Inflammatory macrophage treated with lipopolysaccharide for 1 hour (primary cell): ENCODE data around the gene TIMM10.
"Not testable (repeated sequence)": the region's sequence is repeated elsewhere in the genome, so short reads cannot be mapped to it uniquely, and the experiment has no call there.

Source experiments
- DNase-seq, 2 donors: peaks; one replicate each; pipeline ENCODE4 v3.0.0-alpha.2; 2020 to 2022

TIMM10 gene

DNA sequence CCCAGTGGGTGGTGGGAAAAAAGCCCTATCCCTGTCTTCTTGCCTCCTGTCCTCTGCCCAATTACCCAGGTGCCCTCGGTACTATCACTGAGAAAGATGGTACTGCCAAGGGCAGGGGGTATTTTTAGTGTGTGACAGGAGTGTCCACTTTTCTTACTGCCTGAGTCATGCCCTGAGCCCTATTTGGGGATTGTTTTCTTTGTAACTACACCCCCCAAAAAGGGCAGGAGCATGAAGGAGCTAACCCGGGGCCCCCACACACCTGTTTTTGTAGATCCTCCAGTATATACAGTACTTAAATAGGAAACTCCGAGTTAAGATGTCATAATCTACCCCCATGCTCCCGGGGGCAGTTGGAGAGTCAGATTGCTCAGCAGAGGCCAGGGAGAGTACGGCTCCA, 10.6 kb upstream of the TIMM10 start:
- no peak for DNase-seq

DNA sequence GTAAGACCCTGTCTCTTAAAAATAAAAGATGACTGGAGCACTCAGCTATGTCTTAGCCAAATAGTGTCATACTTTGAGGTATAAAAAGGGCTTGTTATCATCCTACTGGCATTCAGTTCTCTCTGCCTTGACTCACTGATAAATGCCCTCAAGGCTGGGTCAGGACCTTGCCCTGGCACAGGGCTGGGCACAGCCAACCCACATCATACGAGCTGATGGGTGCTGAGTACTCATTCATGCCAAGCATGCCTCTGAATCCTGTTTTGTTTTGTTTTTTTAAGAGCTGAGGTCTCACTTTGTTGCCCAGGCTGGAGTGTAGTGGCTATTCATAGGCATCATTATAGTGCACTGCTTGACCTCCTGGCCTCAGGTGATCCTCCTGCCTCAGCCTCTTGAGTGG, 8.8 kb upstream of the TIMM10 start:
- no peak for DNase-seq

DNA sequence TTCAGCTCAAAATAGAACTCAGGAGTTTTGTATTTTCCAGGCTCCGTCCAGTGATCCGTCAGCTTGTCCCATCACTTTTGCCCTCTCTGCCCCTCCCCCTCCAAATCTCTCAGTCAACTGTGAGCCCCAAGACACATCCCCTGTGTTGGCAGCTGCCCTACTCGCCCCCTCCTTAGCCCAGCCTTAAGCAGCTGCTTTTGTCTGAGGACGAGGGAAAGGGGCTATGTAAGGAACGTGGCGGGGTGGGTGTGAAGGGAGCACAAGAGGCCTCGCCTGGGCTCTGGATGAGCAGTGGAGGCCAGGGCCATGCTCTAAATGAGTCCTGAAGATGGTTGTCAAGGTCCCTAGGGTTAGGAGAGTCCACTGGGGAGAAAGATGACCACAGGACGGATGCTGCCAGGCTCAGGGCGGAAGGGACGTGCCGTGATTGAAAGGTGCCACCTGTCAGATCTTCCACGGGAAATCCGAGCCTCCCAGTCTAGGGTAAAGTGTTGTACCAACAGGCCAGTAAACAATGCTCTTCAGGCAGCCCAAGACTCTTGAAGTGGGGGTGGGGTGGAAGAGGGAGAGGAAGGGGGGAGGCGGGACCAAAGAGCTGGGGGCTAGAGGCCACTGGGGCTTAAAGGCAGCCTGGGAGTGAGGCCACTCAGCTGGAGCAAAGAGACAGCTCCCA, 6.5 kb upstream of the TIMM10 start, which contains the start of gene SMTNL1:
TSS of gene SMTNL1 (plus strand) at position 649 of the 673 bp plus-strand sequence. CDS start 5,048 bp downstream, outside the sequence.
- no peak for DNase-seq

DNA sequence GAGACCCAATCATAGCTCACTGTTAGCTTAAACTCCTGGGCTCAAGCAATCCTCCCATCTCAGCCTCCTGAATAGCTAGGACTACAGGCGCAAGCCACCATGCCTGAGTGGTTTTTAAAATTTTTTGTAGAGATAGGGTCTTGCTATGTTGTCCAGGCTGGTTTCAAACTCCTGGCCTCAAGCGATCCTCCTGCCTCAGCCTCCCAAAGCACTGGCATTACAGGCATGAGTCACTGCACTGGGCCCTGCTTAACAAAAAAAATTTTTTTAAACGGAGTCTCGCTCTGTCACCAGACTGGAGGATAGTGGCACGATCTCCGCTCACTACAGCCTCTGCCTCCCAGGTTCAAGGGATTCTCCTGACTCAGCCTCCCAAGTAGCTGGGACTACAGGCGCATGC, 3.9 kb upstream of the TIMM10 start:
- not testable (repeated sequence) for DNase-seq

DNA sequence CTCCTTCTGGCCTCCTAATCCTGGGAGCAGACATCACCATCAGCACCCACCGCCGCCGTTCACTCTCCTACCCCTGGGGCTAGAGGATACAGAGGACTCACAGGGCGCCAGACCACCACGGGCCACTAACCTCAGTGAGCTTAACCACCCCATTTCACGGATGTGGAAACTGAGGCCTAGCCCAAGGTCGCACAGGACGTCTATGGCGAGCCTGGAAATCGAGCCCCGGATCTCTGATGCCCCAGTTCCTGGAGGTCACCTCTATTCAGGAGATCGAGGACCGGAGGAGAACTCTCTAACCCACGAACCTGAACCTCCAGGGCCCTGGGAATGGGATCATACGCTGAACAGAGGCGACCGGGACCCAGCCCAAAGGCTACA, 349 bp downstream of the TIMM10 start:
- no peak for DNase-seq

DNA sequence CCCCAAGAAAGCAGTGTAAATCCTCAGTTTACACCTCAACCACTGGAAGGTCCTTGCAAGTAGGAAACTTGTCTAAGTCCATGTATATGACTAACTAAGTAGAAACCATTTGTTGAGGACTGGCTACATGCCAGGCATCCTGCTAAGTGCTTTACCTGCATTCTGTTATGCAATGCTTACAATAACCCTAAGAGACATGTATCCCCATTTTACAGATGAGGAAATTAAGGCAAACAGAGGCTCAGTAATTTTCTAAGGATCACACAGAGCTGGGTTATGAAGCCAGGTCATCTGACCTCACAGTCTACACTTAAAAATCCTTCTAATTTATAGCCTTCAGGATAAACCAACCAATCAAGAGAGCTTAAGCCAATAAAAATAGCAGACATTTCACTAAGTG, 1.5 kb downstream of the TIMM10 start:
- DNase-seq = no peak

DNA sequence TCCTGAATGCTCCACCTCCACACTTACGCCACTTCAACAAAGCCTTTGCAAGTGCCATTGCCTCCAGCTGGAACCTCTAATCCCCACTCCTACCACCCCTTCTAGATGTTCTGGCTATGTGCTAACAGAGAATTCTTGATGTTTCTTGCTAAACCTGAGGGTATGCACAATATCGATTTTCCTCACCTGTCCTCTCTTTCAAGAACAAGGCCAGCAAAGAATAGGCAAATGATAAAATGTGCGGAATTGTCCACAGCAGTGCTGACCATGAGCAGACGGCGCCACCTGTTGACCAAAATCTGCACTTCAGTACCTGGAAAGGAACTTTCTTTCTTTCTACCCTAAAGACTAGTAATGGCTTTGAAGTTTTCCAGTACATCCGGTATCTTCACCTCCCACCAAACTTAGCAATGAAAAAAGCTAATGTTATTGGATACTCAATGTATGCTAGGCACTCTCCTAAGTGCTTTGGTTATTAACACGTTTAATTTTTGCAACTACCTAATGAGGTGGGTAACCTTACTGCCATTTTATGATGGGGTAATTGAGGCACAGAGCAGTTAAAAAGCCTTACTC, 3.4 kb downstream of the TIMM10 start:
- DNase-seq = peak; percentile 19 to 84

DNA sequence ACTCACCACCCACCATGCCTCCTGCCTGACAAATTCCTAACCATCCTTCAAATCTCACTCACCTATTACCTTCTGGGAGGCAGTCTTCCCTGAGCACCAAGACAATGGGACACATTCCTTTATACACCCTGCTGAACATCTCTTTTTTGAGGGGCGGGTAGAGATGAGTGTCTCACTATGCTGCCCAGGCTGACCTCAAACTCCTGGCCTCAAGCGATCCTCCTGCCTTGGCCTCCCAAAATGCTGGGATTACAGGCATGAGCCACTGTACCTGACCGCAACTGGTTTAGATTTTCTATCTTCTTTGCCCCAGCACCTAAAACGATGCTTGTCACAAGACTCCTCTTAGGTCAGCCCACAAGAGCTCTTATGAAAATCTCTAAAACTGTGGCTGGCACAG, 7.1 kb downstream of the TIMM10 start:
- no peak for DNase-seq

DNA sequence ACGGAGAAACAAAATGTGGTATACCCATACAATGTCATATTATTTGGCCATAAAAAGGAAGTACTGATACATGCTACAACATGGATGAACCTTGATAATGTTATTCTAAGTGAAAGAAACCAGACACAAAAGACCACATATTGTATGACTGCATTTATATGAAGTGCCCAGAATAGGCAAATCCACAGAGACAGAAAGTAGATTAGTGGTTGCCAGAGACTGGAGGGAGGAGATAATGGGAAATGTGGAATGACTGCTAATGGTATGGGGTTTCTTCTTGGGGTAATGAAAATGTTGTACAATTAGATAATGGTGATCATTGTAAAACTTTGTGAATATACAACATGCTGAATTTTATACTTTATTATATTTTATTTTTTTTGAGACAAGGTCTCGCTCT, 9.4 kb downstream of the TIMM10 start:
- DNase-seq = no peak

DNA sequence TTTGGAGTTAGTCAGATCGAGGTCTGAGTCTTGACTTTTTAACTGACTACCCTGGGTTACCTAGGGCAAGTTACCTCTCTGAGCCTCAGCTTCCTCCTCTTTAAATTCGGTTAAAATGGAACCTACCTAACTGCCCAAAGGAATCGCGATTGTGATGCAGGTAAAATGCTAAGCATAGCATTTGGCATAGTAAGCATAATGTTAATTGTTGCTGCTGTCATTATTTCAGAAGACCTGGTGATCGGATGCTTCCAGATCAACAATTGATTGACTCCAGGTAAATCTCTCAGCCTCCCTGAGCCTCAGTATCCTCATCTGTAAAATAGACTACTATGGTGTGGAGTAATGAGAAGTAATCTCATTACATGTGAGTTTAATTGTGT, 14.5 kb downstream of the TIMM10 start:
- no peak for DNase-seq

DNA sequence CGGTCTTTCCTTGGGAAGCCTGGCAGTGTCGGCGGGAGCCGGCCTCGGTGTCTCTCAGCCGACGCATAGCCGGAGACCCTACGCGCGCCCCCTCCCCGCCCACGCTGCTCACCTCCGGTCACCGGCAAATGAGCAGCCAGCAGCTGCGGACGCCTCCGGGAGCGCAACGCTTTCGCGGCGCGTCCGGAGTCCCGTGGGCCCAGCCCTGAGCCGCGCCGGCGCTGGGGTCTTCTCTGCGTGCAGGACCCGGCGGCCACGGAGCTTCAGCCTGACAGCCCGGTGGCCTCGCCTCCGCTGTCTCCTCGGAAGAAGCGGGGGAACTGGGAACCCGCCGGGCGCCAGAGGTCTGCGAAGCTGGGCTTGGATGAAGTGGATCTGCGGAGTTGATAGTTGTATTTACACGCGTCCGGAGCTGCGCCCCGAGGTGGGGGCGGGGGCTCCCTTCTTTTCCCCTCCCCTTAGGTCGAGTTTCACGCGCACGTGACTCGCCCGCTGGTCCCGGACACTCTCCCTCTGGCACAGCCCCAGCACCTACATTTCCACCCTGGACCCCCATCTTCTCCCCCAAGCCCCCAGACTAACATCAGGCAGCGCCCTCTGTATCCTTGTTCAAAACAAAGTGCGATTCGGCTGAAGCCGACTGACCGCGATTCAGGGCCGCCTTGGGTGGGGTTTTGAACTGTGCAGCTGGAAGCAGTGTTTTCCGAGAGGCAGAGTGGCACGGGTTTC, 15.1 kb downstream of the TIMM10 start, which contains the start of gene SLC43A1:
TSS of gene SLC43A1 (minus strand) at position 371 of the 729 bp plus-strand sequence. CDS start 1,591 bp downstream, outside the sequence.
- no peak for DNase-seq

DNA sequence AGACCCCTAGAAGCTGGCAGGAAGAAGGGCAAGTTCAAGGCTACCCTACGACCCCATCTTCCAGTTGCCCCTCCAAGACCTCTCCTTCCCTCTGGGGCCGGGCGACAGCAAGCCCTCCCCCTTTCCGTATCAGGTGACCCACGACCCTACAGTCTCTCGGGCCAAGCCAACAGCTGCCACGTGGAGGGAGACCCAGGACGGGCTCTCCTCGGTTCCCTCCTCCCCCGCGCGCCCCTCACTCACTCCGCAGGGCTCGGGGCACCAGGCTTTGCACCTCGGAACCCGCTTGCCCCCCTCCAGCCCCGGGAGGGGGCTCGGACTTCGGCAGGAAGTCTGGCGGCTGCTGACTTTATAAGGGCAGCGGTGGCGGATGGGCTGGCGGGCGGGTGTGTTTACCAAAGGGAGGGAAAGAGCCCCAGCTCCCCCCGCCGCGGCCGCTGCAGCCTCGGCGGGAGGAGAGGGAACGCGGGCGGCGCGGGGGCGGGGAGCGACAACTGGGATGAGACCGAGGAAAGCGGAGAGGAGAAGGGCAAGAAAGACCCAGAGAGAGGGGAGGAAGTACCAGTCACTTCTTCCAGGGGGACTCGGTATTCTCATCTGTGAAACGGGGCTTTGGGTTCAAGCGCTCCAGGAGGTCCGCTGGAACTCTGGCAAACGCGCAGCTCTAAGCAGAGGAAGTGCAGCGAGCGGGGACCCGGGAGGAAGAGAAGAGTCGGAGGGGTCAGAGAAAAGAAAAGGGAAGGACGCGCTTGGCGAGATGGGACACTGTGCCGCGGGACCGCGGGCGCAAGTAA, 15.8 kb downstream of the TIMM10 start:
- DNase-seq = peak; percentile 8 to 37

DNA sequence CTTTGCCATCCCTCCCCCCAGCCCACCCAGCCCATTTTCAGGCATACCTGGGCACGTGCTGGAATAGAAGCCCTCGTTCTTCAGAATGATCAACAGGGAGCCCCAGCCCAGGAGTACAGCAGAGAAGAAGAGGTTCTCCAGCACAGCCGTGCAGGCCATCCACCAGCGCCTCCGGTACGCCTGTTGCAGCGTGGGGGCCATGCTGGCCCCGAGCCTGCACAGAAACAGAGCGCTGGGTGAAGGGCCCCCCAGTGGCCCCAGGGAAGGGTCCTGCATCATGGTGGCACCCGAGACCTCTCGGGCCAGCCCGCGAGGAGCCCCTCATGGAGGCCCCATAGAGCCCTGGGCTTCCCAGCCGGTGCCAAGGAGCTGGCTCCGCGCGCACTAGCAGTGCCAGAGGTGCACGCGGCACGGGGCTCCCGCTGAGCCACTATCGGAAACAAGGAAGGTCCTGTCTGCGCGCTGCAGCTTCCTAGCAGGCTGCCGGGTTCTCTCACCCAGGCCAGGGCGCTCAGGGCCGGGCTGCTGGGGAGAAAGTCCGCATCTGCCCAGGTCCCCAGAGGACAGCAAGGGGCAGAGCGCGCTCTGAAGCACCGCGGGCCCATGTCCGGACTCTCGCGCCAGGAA, 16.5 kb downstream of the TIMM10 start:
- no peak for DNase-seq

DNA sequence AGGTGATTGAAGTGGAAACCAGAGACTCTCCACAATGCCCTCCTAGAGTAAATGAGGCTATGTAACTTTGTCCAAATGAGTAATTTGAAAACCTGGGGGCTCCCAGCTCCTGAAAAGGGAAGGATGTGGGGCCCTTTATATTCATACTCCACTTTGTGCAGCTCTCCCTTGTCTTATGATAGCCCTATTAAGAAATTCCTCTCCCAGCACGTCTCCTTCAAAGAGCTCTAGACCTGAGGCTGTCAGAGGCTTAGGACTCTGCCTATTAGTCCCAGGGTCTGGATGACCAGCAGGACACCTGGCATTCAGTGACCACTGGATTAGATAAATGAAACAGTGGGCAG, 17.1 kb downstream of the TIMM10 start:
- DNase-seq = no peak

DNA sequence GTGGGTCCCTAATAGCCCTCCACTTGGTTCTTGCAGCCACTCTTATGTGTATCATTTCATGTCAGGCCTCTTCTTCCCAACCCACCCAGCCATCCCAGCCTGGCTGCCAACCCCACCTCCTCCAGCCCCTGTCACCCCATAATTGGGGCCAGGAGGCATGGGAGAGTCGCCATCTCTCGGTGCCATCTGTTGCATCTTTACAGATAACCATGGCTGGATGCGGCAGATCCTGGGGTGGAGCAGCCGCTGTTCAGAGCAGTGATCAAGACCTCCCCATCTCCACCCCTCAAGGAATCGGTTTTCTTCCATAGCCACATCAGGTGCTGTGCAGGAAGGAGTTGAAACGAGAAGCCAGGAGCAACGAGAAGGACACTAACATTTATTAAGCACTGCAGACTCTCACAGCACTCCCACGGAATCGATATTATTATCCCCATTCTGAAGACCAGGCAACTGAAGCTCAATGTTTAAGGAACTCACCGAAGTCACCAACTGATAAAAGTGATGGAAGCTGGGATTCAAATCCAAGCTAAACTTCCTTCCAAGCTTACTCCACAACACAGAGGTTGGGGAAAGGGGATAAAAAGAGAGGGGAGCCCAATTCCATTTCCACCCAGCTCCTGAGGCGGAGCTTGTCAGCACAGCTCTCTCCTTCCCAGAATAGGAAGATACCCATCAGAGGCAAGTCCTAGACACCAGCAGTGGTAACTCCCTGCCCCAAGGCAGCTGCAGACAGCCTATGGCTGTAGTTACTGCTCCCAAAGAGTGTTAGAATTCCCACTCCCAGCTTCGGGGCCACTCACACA, 17.7 kb downstream of the TIMM10 start:
- DNase-seq = no peak

DNA sequence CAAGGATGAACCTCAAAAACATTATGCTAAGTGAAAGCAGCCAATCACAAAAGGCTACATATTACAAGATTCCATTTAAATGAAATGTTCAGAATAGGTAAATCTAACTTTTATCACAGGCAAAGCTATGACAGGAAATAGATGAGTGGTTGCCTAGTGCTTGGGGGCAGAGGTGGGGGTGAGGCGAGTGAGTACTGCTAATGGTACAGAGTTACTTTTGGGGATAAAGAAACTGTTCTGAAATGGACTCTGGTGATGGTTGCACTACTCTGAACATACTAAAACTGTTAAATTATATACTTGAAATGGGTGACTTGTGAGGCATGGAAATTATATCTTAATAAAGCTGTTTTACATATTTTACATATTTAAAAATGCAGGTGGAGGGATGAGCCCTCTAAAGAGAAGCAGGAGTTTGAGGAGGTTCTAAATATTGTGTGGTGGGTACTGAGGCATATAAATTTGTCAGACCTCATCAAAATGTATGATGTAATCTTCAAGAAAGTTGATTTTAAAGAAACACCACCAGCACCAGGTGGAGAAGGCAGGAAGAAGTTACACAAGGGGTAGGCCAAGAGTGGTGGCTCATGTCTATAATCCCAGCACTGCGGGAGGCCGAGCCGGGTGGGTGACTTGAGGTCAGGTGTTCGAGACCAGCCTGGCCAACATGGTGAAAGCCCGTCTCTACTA, 18.7 kb downstream of the TIMM10 start:
- no peak for DNase-seq

DNA sequence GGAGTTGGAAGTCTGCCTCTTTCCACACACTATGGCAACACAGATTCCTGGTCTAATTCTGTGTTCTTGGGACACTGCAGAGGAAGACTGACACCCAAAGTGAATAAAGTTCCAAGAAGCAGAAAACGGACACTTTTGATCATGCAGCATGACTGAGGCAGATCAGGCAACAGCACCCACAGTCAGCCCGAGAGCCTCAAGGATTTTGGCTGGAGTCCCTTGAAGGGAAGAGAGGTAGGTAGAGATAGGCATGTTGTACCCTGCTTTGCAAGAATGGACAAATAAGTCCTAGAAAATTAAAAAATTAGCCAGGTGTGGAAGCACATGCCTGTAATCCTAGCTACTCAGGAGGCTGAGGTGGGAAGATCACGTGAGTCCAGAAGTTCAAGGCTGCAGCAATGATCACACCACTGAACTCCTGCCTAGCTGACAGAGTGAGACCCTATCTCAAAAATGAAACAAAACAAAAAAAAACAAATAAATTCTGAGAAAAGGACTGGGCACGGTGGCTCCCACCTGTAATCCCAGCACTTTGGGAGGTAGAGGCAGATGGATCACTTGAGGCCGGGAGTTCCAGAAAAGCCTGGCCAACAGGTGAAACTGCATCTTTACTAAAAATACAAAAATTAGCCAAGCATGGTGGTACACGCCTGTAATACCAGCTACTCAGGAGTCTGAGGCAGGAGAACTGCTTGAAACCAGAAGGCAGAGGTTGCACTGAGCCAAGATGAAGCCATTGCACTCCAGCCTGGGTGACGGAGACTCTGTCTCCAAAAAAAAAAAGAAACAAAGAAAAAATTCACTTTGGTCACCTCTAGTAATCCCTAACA, 22.0 kb downstream of the TIMM10 start:
- no peak for DNase-seq

DNA sequence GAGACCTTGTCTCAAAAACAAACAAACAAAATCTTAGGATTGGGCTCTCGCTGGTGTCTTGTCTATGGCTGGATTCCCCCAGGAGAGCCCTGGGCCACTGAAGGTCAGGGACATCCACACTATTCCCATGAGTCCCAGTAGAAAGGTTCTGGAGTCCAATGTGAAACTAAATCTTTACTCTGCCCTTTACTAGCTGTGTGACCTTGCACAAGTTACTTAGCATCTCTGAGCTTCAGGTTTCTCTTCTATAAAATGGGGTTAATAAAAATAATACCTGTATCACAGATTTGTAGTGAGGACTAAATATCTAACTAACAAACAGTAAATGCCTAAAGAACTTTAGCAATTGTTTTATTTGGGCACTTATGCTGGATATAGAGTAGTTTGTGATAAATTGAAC, 24.0 kb downstream of the TIMM10 start:
- DNase-seq = no peak

DNA sequence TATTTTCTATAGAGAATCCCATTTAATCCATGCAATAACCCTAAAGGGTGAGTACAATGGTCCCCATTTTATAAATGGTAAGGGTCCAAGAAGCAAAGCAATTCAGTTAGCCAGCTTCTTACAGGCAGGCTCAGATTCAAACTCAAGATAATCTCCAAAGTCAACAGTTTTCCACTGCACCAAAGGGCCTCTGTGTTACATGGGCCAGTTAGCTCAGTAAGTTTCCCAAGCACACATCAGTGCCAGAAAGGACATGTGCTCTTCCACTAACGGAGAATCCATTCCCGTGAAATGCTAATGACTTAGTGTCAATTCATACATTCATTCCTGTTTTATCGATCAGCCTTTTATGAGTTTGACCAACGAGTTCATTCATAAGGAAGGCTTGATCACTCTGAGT, 26.0 kb downstream of the TIMM10 start:
- DNase-seq = no peak

DNA sequence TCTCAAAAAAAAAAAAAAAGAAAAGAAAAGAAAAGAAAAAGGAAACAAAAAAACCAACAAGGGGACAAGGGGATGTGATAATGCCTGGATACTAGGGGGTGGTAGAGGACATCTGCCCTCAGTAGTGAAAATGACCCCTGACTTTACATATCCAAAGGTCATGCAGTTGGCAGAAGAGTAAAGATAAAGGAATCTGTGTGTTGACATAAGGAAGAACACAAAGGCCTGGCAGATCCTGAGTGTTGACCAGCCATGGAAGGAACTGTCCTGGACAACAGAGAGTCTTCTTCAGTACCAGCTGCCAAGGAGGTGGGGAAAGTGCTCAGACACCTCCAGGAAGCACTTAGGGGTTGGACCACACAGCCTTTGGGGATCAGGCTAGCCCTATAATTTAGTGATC, 27.7 kb downstream of the TIMM10 start:
- DNase-seq = no peak

DNA sequence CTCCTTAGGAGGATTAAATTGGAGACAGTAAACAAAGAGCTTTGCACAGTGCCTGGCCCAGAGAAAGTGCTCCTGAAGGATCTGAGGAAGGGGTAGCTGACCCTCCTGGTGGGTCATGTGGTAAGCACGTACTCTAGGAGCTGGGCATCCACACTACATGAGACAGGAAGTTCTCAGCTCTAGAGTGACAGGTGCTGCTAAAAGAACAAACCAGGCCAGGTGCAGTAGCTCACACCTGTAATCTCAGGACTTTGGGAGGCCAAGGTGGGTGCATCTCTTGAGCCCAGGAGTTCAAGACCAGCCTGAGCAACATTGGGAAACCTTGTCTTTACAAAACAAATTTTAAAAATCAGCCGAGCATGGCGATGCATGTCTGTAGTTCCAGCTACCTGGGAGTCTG, 28.2 kb downstream of the TIMM10 start:
- no peak for DNase-seq
